ENCODE measurements around the gene CPM.
A peak's percentile ranks its signal among the peaks of the same experiment; 100 is the strongest.
"Not testable (repeated sequence)": the region's sequence is repeated elsewhere in the genome, so short reads cannot be mapped to it uniquely, and the experiment has no call there.

CPM gene

DNA sequence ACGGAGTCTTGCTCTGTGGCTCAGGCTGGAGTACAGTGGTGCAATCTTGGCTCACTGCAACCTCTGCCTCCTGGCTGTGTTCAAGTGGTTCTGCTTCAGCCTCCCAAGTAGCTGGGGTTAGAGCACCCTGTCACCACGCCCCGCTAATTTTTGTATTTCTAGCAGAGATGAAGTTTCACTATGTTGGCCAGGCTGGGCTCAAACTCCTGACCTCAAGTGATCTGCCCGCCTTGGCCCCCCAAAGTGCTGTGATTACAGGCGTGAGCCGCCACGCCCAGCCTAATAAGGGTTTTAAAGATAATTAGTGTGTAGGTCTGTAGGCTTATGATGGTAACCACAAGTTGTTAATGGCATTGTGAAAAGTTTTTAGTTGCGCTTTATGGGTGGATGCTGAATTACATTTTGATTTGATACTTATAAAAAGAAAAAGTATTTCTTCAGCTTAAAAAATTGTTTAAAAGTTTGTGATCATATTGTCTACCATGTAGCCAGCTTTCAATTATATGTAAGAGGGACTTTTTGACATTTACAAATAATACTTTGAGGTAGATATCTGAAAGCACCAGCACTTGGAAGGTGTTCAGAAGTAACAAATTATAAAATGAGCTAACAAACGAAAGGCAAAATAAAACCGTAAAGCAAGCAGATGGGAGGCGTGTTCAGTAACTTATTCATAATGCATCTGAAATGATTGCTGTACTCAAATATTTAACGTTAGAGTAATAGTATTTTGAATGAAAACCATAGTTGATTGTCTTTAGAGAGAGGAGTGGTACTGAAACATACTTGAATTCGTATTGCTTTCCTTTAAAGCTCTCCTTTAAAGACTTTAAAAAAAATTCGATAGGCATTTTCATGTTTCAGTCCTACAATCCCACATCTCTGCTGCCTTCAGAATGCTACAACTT lies 87.9 kb downstream of the CPM start:
- DNase-seq: no peak

DNA sequence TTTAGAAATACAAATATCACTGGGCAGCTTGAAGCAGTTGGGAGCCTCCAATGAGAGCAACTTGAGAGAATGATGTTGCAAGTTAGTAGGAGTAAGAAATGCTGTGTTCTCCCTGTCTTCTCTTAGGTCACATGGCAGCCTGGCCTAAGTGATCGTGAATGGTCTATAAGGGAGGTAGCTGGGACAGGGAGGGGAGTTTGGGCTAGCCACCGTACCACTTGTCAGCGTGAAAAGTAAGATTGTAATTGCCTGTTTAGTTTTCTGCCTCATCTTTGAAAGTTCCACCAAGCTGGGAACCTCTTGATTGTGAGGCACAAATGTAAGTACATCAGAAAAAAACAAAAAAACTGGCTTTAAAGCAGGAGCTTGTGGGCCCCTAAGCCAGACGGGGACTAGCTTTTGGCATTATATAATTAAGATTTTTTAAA lies 88.6 kb downstream of the CPM start:
- no peak for DNase-seq

- DNase-seq: no peak
Measured at GRCh38 chr12:68842784-68843567, 90.0 kb downstream of the CPM start.

- no peak for DNase-seq
Measured at GRCh38 chr12:68842123-68842522, 90.8 kb downstream of the CPM start.

GRCh38 chr12:68841717-68842116 lies 91.3 kb downstream of the CPM start:
- no peak for DNase-seq

DNA sequence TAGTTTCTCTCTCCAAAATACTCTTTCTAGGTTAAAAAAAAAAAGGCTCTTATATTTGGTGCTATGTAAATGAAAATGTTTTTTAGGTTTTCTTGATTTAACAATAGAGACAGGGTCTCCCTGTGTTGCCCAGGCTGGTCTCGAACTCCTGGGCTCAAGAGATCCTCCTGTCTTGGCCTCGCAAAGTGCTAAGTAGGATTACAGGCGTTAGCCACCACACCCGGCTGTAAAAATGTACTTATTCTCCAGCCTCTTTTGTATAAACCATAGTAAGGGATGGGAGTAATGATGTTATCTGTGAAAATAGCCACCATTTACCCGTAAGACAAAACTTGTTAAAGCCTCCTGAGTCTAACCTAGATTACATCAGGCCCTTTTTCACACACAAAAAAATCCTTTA lies 91.8 kb downstream of the CPM start:
- not testable (repeated sequence) for DNase-seq

DNA sequence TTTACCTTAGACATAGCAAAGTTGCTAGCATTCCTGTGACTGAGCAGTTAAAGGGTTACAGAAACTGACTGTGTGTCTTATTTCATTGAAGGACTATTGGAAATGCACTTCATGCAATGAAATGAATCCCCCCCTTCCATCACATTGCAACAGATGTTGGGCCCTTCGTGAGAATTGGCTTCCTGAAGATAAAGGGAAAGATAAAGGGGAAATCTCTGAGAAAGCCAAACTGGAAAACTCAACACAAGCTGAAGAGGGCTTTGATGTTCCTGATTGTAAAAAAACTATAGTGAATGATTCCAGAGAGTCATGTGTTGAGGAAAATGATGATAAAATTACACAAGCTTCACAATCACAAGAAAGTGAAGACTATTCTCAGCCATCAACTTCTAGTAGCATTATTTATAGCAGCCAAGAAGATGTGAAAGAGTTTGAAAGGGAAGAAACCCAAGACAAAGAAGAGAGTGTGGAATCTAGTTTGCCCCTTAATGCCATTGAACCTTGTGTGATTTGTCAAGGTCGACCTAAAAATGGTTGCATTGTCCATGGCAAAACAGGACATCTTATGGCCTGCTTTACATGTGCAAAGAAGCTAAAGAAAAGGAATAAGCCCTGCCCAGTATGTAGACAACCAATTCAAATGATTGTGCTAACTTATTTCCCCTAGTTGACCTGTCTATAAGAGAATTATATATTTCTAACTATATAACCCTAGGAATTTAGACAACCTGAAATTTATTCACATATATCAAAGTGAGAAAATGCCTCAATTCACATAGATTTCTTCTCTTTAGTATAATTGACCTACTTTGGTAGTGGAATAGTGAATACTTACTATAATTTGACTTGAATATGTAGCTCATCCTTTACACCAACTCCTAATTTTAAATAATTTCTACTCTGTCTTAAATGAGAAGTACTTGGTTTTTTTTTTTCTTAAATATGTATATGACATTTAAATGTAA lies 93.5 kb downstream of the CPM start:
- DNase-seq: no peak

DNA sequence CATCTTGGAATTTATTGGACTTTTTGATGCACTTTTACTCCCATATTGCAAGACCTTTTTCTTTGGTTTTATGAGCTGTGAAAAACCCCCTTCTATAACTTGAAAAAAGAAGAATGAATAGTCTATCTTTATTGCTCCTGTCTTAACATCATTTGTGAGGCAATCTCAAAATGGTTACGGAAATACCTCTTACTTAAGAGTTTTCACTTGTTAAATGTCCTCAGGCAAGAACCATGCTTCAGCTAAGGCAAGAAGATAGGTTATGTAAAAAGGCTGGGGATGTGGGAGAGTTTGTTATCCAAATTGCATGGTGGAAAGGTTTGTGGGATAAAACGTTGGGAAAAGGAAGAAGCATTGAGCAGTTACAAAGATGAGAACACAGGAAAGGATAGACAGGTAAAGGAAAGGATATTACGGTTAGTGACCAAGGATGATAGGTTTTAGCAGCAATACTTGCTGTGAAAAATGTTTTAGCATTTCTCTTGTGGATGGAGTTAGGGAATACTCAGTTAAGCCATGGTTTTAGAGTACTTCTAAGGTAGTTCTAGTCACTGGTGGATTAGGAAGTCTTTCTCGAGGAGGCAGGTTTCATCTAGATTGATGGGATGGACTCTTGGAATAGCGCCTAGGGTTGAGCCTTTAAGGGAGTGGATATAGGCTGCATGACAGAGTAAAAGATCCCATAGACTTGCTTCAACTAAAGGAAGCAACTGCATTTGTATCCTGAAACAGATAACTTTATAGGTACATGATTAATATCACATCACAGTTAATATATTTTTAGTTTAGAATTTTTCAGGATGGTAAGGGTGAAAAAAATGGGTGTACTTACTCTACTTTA lies 94.7 kb downstream of the CPM start:
- no peak for DNase-seq

DNA sequence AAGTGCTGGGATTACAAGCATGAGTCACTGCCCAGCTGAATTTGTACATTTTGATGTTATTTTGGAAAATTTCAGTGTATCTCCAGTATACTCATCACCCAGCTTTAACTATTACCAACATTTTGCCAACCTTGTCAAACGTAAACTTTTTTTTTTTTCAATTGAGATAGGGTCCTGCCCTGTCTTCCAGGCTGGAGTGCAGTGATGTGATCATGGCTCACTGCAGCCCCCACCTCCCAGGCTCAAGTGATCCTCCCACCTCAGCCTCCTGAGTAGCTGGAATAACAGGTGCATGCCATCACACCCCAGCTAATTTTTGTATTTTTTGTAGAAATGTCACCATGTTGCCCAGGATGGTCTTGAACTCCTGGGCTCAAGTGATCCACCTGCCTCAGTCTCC lies 95.8 kb downstream of the CPM start:
- no peak for DNase-seq

DNA sequence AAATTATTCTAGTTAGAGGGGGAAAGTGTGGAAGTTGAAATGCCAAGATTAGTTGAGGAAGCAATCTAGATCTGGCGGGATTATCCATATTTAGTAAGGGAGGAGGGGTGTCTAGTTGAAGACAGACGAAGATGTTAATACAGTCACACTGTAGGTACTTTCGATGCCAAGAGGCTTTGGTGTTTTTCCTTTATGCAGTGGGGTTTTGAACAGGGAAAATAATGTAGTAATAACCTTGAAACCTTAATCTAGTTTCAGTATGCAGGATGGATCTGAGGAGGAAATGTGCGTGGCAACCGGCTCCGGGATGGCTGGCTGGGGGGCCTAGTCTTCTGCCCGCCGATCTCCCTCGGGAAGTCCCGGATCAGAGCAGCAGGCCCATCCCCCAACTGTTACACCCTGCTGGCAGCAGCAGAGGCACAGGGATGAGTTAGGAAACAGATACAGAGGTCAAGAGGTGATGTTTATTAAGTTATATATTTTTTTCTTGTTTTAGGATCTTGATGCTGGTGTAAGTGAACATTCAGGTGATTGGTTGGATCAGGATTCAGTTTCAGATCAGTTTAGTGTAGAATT lies 97.5 kb downstream of the CPM start:
- DNase-seq: no peak

DNA sequence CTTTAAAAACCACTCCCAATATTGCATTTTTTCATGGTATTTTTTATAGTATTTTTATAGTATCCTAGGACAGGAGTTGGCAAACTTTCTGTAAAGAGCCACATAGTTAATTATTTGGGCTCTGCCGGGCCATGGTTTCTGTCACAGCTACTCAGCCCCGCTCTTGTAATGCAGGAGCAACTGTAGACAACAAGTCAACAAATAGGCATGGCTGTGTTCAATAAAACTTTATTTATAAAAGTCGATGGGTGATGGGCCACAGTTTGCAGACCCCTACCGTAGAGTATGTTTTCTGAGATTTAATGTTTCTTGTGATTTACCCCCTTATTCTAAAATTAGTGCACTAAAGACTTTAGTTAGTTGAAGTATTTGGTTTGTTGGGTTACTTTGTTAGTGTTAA lies 99.5 kb downstream of the CPM start:
- DNase-seq: no peak

DNA sequence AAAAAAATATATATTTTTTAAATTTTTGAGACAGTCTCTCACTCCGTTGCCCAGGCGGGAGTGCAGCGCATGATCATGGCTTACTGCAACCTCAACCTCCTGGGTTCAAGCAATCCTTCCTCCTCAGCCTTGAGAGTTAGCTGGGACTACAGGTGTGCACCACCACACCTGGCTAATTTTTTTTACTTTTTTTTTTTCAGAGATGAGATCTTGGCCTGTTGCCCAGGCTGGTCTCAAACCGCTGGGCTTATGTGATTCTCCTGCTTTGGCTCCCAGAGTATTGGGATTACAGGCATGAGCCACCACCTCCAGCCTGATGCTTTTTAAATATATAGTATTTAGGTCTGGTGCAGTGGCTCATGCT lies 100.5 kb downstream of the CPM start:
- DNase-seq: no peak

DNA sequence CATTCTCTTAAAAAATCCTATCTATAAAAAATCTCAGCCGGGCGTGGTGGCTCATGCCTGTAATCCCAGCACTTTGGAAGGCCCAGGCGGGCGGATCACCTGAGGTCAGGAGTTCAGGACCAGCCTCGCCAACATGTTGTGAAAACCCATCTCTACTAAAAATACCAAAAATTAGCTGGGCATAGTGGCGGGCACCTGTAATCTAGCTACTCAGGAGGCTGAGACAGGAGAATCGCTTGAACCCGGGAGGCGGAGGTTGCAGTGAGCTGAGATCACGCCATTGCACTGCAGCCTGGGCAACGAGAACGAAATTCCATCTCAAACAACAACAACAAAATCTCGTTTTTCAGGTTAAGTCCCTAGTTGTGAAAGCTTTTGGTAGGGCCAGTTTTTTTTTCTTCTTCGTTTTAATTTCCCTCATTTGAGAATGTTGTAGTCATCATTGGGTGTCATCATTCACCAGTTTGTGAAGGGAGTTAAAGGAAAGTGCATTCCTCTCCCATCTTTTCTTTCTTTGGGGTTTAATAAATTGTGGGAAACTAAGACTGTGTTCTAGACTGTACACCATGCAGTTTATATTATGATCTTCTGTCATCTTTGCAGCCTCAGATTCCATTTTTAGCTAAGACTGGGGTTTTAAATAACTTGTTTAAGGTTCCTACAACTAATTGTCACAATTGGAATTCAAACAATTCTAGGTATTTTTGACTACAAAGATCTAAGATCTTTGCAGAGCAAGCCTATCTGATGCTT lies 101.0 kb downstream of the CPM start:
- no peak for DNase-seq

DNA sequence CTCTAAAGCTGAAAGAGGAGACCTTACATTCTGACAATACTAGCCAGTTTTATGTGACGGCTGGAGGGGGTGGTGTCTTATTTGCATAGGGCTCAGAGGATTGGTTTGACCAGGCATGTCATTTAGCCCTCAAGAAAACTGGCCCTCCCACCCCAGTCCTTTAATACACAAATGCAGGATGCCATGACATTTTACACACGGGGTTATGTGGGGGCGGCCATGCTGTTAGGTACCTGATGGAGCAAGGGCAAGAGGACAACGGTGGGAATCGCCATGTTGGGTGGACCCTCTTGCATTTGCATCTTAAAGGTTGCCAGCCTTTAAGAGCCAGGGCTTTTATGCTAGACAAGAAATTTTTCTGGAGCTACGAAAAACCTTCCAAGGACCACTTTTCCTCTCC lies 101.7 kb downstream of the CPM start:
- DNase-seq: peak; percentile 32

- no peak for DNase-seq
Measured at GRCh38 chr12:68828672-68829068, 104.3 kb downstream of the CPM start.

GRCh38 chr12:68827895-68828671 lies 104.9 kb downstream of the CPM start:
- no peak for DNase-seq

DNA sequence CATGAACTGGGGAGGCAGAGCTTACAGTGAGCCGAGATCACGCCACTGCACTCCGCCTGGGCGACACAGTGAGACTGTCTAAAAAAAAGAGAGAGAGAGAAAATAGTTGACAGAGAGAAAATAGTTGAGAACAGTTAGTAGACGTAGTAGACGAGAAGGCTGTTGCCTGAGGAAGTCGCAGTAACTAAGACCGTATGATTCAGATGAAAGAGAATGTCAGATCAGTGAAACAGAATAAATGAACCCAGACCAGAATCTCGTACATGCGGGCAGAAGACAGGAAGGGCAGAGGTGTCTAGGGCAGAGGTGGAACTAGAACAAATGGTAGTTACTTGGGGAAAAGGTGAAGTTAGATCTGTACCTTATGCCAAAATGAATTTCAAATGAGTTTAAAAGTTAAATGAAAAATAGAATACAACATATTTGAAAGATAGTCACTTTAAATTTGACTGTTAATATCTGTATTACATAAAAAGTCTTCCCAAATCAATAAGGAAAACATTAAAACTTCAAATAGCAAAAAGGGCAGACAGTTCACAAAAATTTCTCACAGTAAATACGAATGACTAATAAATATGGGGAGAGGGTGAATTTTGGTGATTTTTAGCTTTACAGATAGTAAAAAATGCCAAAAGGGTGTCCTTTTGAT lies 107.3 kb downstream of the CPM start:
- no peak for DNase-seq

GRCh38 chr12:68824597-68825250 lies 108.2 kb downstream of the CPM start:
- no peak for DNase-seq

- DNase-seq: no peak
Measured at GRCh38 chr12:68824131-68824530, 108.8 kb downstream of the CPM start.
